HepG2 (cell line): Measurements from ENCODE around the gene TRIM28. TPM values are rescaled to one million over a fixed set of nuclear protein-coding genes. Genes with fewer than 3 reads are reported as not detected.
A peak's percentile ranks its signal among the peaks of the same experiment; 100 is the strongest.

Experiments used
- BRCA1 ChIP-seq: sonication (generic); formaldehyde crosslinking; IDR thresholded peaks from 2 replicates; pipeline ENCODE4 v1.4.0; 2020; ENCODE audit warnings: missing genetic modification reagents
- GATA4 ChIP-seq: sonication (generic); IDR thresholded peaks from 2 replicates; pipeline ENCODE4 v1.6.1; 2016; ENCODE audit warnings: antibody characterized with exemption, low read depth, borderline replicate concordance
- KLF9 ChIP-seq: IDR thresholded peaks from 2 replicates; pipeline ENCODE4 v1.6.1; 2016; ENCODE audit warnings: low read depth
- MAFK ChIP-seq, 2 experiments: IDR thresholded peaks in 1 of 2; conservative IDR thresholded peaks in 1 of 2; 2 replicates each; pipeline ENCODE4 v1.6.1; 2011; ENCODE audit warnings: improper control_type of control experiment in 2 of 2, low read length in 2 of 2
- MLLT10 ChIP-seq: sonication (generic); formaldehyde crosslinking; IDR thresholded peaks from 2 replicates; pipeline ENCODE4 v1.4.0; 2020; ENCODE audit warnings: missing genetic modification reagents
- MTF2 ChIP-seq: sonication (generic); formaldehyde crosslinking; IDR thresholded peaks from 2 replicates; pipeline ENCODE4 v1.5.0; 2020; ENCODE audit warnings: missing genetic modification reagents, borderline replicate concordance
- NFE2L2 ChIP-seq: fragments of 150-350 bp; IDR thresholded peaks from 2 replicates; pipeline ENCODE4 v1.6.1; 2014; ENCODE audit warnings: low read length
- RORA ChIP-seq: sonication (generic); formaldehyde crosslinking; IDR thresholded peaks from 2 replicates; pipeline ENCODE4 v1.5.0; 2020; ENCODE audit warnings: mild to moderate bottlenecking, missing genetic modification reagents, moderate library complexity
- SRSF1 ChIP-seq: fragments of 200-400 bp; formaldehyde crosslinking; optimal IDR thresholded peaks from 2 replicates; pipeline ENCODE3; 2017; ENCODE audit warnings: mild to moderate bottlenecking, low read depth, low read length, moderate library complexity
- TGIF2 ChIP-seq: IDR thresholded peaks from 2 replicates; pipeline ENCODE4 v1.6.1; 2016; ENCODE audit warnings: control low read depth, missing compliant biosample characterization
- THAP11 ChIP-seq: IDR thresholded peaks from 2 replicates; pipeline ENCODE4 v1.6.1; 2016; ENCODE audit warnings: missing biosample characterization, missing genetic modification reagents
- ZNF292 ChIP-seq: sonication (generic); formaldehyde crosslinking; IDR thresholded peaks from 2 replicates; pipeline ENCODE4 v1.8.1; 2022; ENCODE audit warnings: mild to moderate bottlenecking, low read depth, missing genetic modification reagents, borderline replicate concordance
- ZNF775 ChIP-seq: sonication (generic); formaldehyde crosslinking; IDR thresholded peaks from 2 replicates; pipeline ENCODE4 v1.4.0; 2020; ENCODE audit warnings: missing genetic modification reagents, mild to moderate bottlenecking, moderate library complexity, borderline replicate concordance
- polyA plus RNA-seq, 8 experiments: library from polyadenylated mRNA; depleted of rRNA in 3 of 8; stranded (reverse) in 7 of 8; unstranded in 1 of 8; fragments of >200 nt; fragmentation: Illumina TruSeq in 4 of 8; extraction: Trizol in 4 of 8; gene quantifications; 2 replicates each; pipeline versions ENCODE4 v1.2.1 to v1.2.3, GENCODE V29; 2011 to 2016; ENCODE audit warnings: low read depth in 4 of 8, missing spikeins in 1 of 8, mixed read lengths in 1 of 8; ENCODE audit not compliant: insufficient read depth in 1 of 8
- total RNA-seq, 5 experiments: library from RNA; depleted of rRNA; stranded (reverse); fragments of >200 nt; fragmentation: Illumina TruSeq; extraction: Trizol; gene quantifications; 2 replicates each; pipeline ENCODE4 v1.2.3, GENCODE V29; 2016; ENCODE audit warnings: low read depth in 1 of 5
- TF ChIP-seq, protein P1 (sequence below): sonication (generic); formaldehyde crosslinking; IDR thresholded peaks from 2 replicates; pipeline ENCODE4 v1.5.0; 2020; ENCODE audit warnings: missing genetic modification reagents
- TF ChIP-seq, protein P2 (sequence below): sonication (generic); formaldehyde crosslinking; IDR thresholded peaks from 2 replicates; pipeline ENCODE4 v1.5.1; 2020; ENCODE audit warnings: missing genetic modification reagents, mild to moderate bottlenecking, borderline replicate concordance
- TF ChIP-seq, protein P3 (sequence below): sonication (generic); formaldehyde crosslinking; IDR thresholded peaks from 2 replicates; pipeline ENCODE4 v1.8.0; 2022; ENCODE audit warnings: low read depth, missing genetic modification reagents
- TF ChIP-seq, protein P4 (sequence below): sonication (generic); formaldehyde crosslinking; IDR thresholded peaks from 2 replicates; pipeline ENCODE4 v1.5.0; 2020; ENCODE audit warnings: missing genetic modification reagents
- TF ChIP-seq, protein P5 (sequence below): sonication (generic); formaldehyde crosslinking; IDR thresholded peaks from 2 replicates; pipeline ENCODE4 v1.4.0; 2020; ENCODE audit warnings: mild to moderate bottlenecking, missing genetic modification reagents, borderline replicate concordance

TRIM28 gene
- total and polyA plus RNA-seq, 2 of the 13 experiments (the other 11 are each of a cell fraction or from before 2014, with no cell fraction given), result 361 to 439 TPM

DNA sequence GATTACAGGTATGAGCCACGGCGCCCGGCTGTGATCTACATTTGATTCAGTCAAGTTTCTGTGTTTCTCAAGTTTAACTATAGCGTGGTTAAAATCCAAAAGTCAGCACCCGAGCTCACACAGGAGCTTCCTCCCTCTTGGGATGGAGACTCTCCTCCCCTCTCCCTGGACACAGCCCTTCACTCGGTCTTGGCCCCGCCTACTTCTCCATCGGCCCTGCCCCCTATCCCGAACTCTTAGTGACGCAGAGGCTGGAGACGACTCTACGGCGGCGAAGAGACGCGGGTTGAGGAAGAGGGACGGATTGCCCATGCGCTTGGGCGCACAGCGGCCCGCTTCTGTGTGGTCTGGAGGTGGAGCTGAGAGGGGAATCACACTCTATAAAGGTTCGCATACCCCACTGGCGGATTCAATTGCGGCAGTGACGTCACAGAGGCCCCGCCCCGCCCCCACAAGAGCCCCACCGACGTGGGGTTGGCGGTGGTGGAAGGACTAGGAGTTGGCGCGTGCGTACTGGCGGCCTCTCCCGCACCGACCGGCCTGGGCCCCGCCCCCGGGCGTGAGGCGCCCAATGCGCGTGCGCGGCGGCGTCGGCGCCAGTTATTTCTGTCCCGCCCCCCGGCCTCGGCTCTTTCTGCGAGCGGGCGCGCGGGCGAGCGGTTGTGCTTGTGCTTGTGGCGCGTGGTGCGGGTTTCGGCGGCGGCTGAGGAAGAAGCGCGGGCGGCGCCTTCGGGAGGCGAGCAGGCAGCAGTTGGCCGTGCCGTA is at the start of gene TRIM28 (continued):
- no peak for TF ChIP-seq MAFK (conservative IDR thresholded peaks at IDR 0.05 in 1 of 2, IDR thresholded peaks at IDR 0.05 in 1 of 2; ENCODE audit: low read length in 2 of 2)
- TF ChIP-seq, protein P1, sequence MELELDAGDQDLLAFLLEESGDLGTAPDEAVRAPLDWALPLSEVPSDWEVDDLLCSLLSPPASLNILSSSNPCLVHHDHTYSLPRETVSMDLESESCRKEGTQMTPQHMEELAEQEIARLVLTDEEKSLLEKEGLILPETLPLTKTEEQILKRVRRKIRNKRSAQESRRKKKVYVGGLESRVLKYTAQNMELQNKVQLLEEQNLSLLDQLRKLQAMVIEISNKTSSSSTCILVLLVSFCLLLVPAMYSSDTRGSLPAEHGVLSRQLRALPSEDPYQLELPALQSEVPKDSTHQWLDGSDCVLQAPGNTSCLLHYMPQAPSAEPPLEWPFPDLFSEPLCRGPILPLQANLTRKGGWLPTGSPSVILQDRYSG (CRISPR knock-in tag), result peak; percentile 34; the same call in 1 of the 2 replicates
- TF ChIP-seq, protein P2, sequence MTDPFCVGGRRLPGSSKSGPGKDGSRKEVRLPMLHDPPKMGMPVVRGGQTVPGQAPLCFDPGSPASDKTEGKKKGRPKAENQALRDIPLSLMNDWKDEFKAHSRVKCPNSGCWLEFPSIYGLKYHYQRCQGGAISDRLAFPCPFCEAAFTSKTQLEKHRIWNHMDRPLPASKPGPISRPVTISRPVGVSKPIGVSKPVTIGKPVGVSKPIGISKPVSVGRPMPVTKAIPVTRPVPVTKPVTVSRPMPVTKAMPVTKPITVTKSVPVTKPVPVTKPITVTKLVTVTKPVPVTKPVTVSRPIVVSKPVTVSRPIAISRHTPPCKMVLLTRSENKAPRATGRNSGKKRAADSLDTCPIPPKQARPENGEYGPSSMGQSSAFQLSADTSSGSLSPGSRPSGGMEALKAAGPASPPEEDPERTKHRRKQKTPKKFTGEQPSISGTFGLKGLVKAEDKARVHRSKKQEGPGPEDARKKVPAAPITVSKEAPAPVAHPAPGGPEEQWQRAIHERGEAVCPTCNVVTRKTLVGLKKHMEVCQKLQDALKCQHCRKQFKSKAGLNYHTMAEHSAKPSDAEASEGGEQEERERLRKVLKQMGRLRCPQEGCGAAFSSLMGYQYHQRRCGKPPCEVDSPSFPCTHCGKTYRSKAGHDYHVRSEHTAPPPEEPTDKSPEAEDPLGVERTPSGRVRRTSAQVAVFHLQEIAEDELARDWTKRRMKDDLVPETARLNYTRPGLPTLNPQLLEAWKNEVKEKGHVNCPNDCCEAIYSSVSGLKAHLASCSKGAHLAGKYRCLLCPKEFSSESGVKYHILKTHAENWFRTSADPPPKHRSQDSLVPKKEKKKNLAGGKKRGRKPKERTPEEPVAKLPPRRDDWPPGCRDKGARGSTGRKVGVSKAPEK (CRISPR knock-in tag), result no peak
- no peak for TF ChIP-seq MTF2 (CRISPR knock-in tag)
- TF ChIP-seq, protein P3, sequence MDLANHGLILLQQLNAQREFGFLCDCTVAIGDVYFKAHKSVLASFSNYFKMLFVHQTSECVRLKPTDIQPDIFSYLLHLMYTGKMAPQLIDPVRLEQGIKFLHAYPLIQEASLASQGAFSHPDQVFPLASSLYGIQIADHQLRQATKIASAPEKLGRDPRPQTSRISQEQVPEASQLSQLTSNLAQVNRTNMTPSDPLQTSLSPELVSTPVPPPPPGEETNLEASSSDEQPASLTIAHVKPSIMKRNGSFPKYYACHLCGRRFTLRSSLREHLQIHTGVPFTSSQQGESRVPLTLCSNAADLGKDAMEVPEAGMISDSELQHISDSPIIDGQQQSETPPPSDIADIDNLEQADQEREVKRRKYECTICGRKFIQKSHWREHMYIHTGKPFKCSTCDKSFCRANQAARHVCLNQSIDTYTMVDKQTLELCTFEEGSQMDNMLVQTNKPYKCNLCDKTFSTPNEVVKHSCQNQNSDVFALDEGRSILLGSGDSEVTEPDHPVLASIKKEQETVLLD (CRISPR knock-in tag), result peak; percentile 79; the same call in 1 of the 2 replicates
- peak; percentile 43; the same call in 1 of the 2 replicates for TF ChIP-seq BRCA1 (CRISPR knock-in tag)
- peak; percentile 81 for TF ChIP-seq THAP11
- TF ChIP-seq GATA4, result peak; percentile 69; the same call in 1 of the 2 replicates
- no peak for TF ChIP-seq MLLT10 (CRISPR knock-in tag)
- no peak for TF ChIP-seq ZNF775
- TF ChIP-seq TGIF2, result no peak
- TF ChIP-seq SRSF1, result no peak
- 0 out of 2 replicates have a peak, but pooled peaks have one; percentile 58 for TF ChIP-seq KLF9 (CRISPR knock-in tag)
- TF ChIP-seq, protein P4, sequence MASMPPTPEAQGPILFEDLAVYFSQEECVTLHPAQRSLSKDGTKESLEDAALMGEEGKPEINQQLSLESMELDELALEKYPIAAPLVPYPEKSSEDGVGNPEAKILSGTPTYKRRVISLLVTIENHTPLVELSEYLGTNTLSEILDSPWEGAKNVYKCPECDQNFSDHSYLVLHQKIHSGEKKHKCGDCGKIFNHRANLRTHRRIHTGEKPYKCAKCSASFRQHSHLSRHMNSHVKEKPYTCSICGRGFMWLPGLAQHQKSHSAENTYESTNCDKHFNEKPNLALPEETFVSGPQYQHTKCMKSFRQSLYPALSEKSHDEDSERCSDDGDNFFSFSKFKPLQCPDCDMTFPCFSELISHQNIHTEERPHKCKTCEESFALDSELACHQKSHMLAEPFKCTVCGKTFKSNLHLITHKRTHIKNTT, result no peak
- no peak for TF ChIP-seq RORA
- TF ChIP-seq ZNF292 (CRISPR knock-in tag), result no peak
- TF ChIP-seq, protein P5, sequence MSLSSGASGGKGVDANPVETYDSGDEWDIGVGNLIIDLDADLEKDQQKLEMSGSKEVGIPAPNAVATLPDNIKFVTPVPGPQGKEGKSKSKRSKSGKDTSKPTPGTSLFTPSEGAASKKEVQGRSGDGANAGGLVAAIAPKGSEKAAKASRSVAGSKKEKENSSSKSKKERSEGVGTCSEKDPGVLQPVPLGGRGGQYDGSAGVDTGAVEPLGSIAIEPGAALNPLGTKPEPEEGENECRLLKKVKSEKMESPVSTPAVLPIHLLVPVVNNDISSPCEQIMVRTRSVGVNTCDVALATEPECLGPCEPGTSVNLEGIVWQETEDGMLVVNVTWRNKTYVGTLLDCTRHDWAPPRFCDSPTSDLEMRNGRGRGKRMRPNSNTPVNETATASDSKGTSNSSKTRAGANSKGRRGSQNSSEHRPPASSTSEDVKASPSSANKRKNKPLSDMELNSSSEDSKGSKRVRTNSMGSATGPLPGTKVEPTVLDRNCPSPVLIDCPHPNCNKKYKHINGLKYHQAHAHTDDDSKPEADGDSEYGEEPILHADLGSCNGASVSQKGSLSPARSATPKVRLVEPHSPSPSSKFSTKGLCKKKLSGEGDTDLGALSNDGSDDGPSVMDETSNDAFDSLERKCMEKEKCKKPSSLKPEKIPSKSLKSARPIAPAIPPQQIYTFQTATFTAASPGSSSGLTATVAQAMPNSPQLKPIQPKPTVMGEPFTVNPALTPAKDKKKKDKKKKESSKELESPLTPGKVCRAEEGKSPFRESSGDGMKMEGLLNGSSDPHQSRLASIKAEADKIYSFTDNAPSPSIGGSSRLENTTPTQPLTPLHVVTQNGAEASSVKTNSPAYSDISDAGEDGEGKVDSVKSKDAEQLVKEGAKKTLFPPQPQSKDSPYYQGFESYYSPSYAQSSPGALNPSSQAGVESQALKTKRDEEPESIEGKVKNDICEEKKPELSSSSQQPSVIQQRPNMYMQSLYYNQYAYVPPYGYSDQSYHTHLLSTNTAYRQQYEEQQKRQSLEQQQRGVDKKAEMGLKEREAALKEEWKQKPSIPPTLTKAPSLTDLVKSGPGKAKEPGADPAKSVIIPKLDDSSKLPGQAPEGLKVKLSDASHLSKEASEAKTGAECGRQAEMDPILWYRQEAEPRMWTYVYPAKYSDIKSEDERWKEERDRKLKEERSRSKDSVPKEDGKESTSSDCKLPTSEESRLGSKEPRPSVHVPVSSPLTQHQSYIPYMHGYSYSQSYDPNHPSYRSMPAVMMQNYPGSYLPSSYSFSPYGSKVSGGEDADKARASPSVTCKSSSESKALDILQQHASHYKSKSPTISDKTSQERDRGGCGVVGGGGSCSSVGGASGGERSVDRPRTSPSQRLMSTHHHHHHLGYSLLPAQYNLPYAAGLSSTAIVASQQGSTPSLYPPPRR, result no peak
- TF ChIP-seq NFE2L2, result no peak
